Tibial nerve (tissue), 4 donors: ENCODE results near the gene GTF3C2.

Experiments
- CTCF ChIP-seq, 5 experiments: fragments of 200-600 bp in 3 of 5; fragments of 450-650 bp in 2 of 5; sonication (generic) in 3 of 5; IDR thresholded peaks; one replicate each; pipeline ENCODE4 v1.5.1; 2016 to 2019; ENCODE audit warnings: antibody characterized with exemption in 5 of 5, mild to moderate bottlenecking in 3 of 5, moderate library complexity in 2 of 5
- EP300 ChIP-seq, 2 donors: sonication (generic); formaldehyde crosslinking; IDR thresholded peaks; one replicate each; pipeline ENCODE4 v1.6.1; 2017; ENCODE audit warnings: antibody characterized with exemption in 2 of 2, mild to moderate bottlenecking in 1 of 2
- POLR2A ChIP-seq, 2 donors: fragments of 450-650 bp; IDR thresholded peaks; one replicate each; pipeline ENCODE4 v1.6.1; 2017; ENCODE audit warnings: antibody characterized with exemption in 2 of 2, mild to moderate bottlenecking in 2 of 2, moderate library complexity in 2 of 2

- TF ChIP-seq CTCF (IDR thresholded peaks at IDR 0.05) (no peak), POLR2A (IDR thresholded peaks at IDR 0.05) (no peak), EP300 (IDR thresholded peaks at IDR 0.05) (no peak)
Observed at GRCh38 chr2:27309651-27310050, 46.9 kb downstream of the GTF3C2 start.
